ENCODE measurements around the gene PCCA. TPM values are rescaled to one million over a fixed set of nuclear protein-coding genes. Genes with fewer than 3 reads are reported as not detected.

The PCCA gene
- total RNA-seq, 1 donor from 2014 or later, result 66.8 TPM

- Mint-ChIP-seq H3K4me3 (ENCODE audit: unreplicated experiment) (no peak overlapping the region), H3K4me1 (ENCODE audit: low read depth, unreplicated experiment) (peaks cover 9% of the 10 kb centered on the region), H3K27ac (ENCODE audit: unreplicated experiment) (no peak overlapping the region), H3K27me3 (ENCODE audit: unreplicated experiment) (no peaks in the 10 kb centered on the region), H3K9me3 (ENCODE audit: unreplicated experiment) (no peaks in the 10 kb centered on the region), H3K36me3 (ENCODE audit: unreplicated experiment) (no peaks in the 10 kb centered on the region)
- TF ChIP-seq CTCF (IDR thresholded peaks at IDR 0.05; ENCODE audit: partially characterized antibody, unreplicated experiment), result no peak
- DNase-seq, result no peak
Observed at GRCh38 chr13:100156788-100157187, 67.9 kb downstream of the PCCA start.

GRCh38 chr13:100158569-100158968 lies 69.7 kb downstream of the PCCA start:
- TF ChIP-seq CTCF (IDR thresholded peaks at IDR 0.05; ENCODE audit: partially characterized antibody, unreplicated experiment), result no peak
- H3K36me3 Mint-ChIP-seq (ENCODE audit: unreplicated experiment), result no peaks in the 10 kb centered on the region
- H3K4me1 Mint-ChIP-seq (ENCODE audit: low read depth, unreplicated experiment), result peaks cover 14% of the 10 kb centered on the region
- DNase-seq, result no peak
- no peak overlapping the region for H3K27ac Mint-ChIP-seq (ENCODE audit: unreplicated experiment)
- H3K27me3 Mint-ChIP-seq (ENCODE audit: unreplicated experiment), result peaks cover 2% of the 10 kb centered on the region
- no peaks in the 10 kb centered on the region for H3K9me3 Mint-ChIP-seq (ENCODE audit: unreplicated experiment)
- H3K4me3 Mint-ChIP-seq (ENCODE audit: unreplicated experiment), result no peak overlapping the region

- H3K4me3 Mint-ChIP-seq (ENCODE audit: unreplicated experiment), result no peak overlapping the region
- H3K9me3 Mint-ChIP-seq (ENCODE audit: unreplicated experiment), result no peaks in the 10 kb centered on the region
- DNase-seq, result no peak
- H3K4me1 Mint-ChIP-seq (ENCODE audit: low read depth, unreplicated experiment), result peaks cover 9% of the 10 kb centered on the region
- peaks cover 3% of the 10 kb centered on the region for H3K27me3 Mint-ChIP-seq (ENCODE audit: unreplicated experiment)
- peak overlapping the region; percentile 69 for H3K27ac Mint-ChIP-seq (ENCODE audit: unreplicated experiment)
- no peaks in the 10 kb centered on the region for H3K36me3 Mint-ChIP-seq (ENCODE audit: unreplicated experiment)
- TF ChIP-seq CTCF (IDR thresholded peaks at IDR 0.05; ENCODE audit: partially characterized antibody, unreplicated experiment), result no peak
Observed at GRCh38 chr13:100159584-100159983, 70.7 kb downstream of the PCCA start.

GRCh38 chr13:100160450-100160849 lies 71.6 kb downstream of the PCCA start:
- Mint-ChIP-seq H3K4me1 (ENCODE audit: low read depth, unreplicated experiment) (peaks cover 8% of the 10 kb centered on the region), H3K27me3 (ENCODE audit: unreplicated experiment) (peaks cover 5% of the 10 kb centered on the region), H3K4me3 (ENCODE audit: unreplicated experiment) (no peak overlapping the region), H3K9me3 (ENCODE audit: unreplicated experiment) (no peaks in the 10 kb centered on the region), H3K27ac (ENCODE audit: unreplicated experiment) (no peak overlapping the region), H3K36me3 (ENCODE audit: unreplicated experiment) (no peaks in the 10 kb centered on the region)
- no peak for TF ChIP-seq CTCF (IDR thresholded peaks at IDR 0.05; ENCODE audit: partially characterized antibody, unreplicated experiment)
- no peak for DNase-seq

GRCh38 chr13:100163375-100163774 lies 74.5 kb downstream of the PCCA start:
- H3K4me1 Mint-ChIP-seq (ENCODE audit: low read depth, unreplicated experiment), result peaks cover 8% of the 10 kb centered on the region
- peaks cover 5% of the 10 kb centered on the region for H3K27me3 Mint-ChIP-seq (ENCODE audit: unreplicated experiment)
- DNase-seq, result no peak
- no peak for TF ChIP-seq CTCF (IDR thresholded peaks at IDR 0.05; ENCODE audit: partially characterized antibody, unreplicated experiment)
- no peaks in the 10 kb centered on the region for H3K36me3 Mint-ChIP-seq (ENCODE audit: unreplicated experiment)
- no peak overlapping the region for H3K27ac Mint-ChIP-seq (ENCODE audit: unreplicated experiment)
- H3K4me3 Mint-ChIP-seq (ENCODE audit: unreplicated experiment), result no peak overlapping the region
- no peaks in the 10 kb centered on the region for H3K9me3 Mint-ChIP-seq (ENCODE audit: unreplicated experiment)

Data from glutamatergic neuron (in vitro differentiated cells).